HG03039 (cell line): ENCODE measurements around the gene MED20.
A peak's percentile ranks its signal among the peaks of the same experiment; 100 is the strongest.
"Not testable (repeated sequence)": the region's sequence is repeated elsewhere in the genome, so short reads cannot be mapped to it uniquely, and the experiment has no call there.

Source experiments
- ATAC-seq: cut with Tn5 transposase; IDR thresholded peaks from one replicate; pipeline ENCODE4 v1.9.1; 2021; ENCODE audit warnings: mild to moderate bottlenecking, moderate library complexity; ENCODE audit not compliant: unreplicated experiment

MED20 gene

GRCh38 chr6:41920921-41921711 is at the start of gene MED20, which contains the start of gene BYSL:
Gene MED20, minus strand, starts transcription at chr6:41921139. Its CDS starts 121 bp downstream, at chr6:41921018.
Gene BYSL, plus strand, starts transcription at chr6:41921499. Its CDS starts 64 bp downstream, at chr6:41921563.
- peak; percentile 86 for ATAC-seq

- ATAC-seq = no peak
Measured at GRCh38 chr6:41970436-41970846, 49.5 kb upstream of the MED20 start.

- no peak for ATAC-seq
Measured at GRCh38 chr6:41967312-41968287, 46.7 kb upstream of the MED20 start.

- ATAC-seq = no peak
Measured at GRCh38 chr6:41966961-41967311, 46.0 kb upstream of the MED20 start.

- ATAC-seq = no peak
Measured at GRCh38 chr6:41966214-41966920, 45.4 kb upstream of the MED20 start.

- no peak for ATAC-seq
Measured at GRCh38 chr6:41965429-41966213, 44.7 kb upstream of the MED20 start.

- ATAC-seq = no peak
Measured at GRCh38 chr6:41964201-41964887, 43.4 kb upstream of the MED20 start.

GRCh38 chr6:41963371-41963770 is 42.4 kb upstream of the MED20 start:
- ATAC-seq = no peak

- no peak for ATAC-seq
Measured at GRCh38 chr6:41960028-41960427, 39.1 kb upstream of the MED20 start.

- ATAC-seq = no peak
Measured at GRCh38 chr6:41958022-41958856, 37.3 kb upstream of the MED20 start.

GRCh38 chr6:41957117-41957516 is 36.2 kb upstream of the MED20 start:
- no peak for ATAC-seq

- no peak for ATAC-seq
Measured at GRCh38 chr6:41955412-41955811, 34.5 kb upstream of the MED20 start.

- ATAC-seq = no peak
Measured at GRCh38 chr6:41954668-41955067, 33.7 kb upstream of the MED20 start.

GRCh38 chr6:41947581-41948220 is 26.8 kb upstream of the MED20 start:
- ATAC-seq = no peak

- no peak for ATAC-seq
Measured at GRCh38 chr6:41943456-41943855, 22.5 kb upstream of the MED20 start.

- ATAC-seq = not testable (repeated sequence)
Measured at GRCh38 chr6:41942882-41943281, 21.9 kb upstream of the MED20 start.

GRCh38 chr6:41942067-41942851 is 21.3 kb upstream of the MED20 start:
- ATAC-seq = no peak
